ENCODE measurements around the gene KCNF1.
"Not testable (repeated sequence)": the region's sequence is repeated elsewhere in the genome, so short reads cannot be mapped to it uniquely, and the experiment has no call there.

The KCNF1 gene

DNA sequence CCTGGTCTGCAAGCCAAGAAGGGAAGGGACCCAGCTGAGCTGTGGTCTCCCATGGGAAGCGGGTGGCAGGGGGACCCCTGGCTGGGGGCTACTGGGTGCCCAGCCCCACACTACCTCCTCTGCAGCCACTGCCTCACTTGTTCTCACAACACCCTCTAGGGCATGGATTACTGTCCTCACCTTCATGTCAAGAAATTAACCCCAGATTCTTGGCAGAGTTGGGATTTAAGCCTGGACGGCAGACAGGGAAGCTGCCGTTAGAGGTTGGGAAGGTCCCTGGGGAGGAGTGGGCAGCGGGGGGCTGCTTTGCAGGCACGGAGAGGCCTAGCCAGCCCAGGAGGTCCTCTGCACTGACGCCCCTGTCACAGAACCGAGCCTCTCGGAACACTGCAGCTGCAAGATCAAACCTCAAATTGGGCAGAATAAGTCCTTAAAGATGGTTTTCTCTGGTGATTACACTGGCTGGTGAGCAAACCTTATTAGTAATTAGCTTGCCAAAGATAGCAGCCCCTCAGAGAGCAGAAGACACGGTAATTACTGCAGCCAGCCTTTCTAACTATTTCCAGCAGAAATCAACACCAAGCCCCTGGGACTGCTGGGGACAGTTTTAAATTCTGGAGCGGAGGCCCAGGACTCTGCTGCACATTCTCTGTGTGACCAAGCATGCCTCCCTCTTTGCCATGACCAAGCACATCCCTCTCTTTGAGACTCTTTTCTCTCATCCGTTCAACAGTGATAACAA is 35.9 kb downstream of the KCNF1 start:
- DNase-seq: no peak

DNA sequence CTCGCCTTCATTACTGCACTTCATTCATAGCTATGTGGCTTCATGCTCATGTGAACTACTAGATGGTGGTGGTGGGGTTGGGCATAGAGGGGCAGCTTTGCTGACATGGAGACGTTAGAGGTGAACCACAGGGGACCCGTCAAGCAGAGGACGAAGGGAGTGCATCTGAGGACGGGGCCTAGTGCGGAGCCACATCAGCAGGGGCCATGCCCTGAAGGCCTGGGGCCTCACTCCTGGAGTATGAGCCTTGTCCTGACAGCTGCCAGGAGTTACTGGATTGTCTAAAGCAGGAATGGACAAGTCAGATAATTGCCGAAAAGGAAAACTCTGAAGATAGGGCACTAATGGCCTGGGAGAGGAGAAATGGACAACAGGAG is 36.4 kb downstream of the KCNF1 start:
- no peak for DNase-seq

DNA sequence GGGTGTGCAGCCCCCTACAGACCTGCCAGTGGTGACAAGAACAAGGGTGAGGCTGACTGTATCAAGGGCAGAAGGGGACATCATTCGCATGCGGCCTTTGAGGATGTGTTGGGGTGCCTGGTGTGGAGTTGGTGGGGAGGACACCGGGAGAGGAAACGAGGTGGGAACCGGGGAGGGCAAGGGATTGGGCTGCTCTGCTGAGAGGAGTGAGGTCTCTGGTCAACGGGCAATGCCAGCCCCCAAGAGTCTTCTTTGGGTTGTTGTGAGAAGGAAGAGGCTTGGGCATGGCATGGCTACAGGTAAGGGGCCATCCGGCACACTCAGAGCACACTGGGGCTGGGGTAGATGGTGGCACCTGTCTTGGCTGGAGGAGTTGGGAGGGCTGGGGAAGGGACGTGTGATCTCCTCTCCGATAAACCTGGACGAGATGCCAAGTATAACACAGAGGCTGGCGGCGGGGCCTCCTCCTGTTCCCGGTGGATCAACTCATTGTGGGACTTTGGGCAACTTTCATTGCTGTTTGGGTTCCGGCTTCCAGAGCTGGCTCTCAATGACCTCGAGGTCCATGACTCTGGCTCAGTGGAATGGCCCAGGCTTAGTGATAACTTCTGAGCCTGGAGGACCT is 37.0 kb downstream of the KCNF1 start:
- no peak for DNase-seq

DNA sequence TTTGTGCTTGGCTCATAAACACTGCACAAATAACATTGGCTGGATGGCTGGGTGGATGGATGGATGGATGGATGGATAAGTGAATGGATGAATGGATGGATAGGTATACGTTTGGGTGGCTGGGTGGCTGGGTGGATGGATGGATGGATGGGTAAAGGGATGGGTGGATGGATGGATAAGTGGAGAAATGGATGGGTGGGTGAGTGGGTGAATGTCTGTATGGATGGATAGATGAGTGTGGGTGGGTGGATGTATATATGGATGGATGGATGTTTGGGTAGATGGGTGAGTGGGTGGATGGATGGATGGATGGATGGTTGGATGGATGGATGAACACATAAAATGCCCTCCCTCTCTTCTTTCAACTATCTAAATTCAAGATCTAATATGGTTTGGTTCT is 38.1 kb downstream of the KCNF1 start:
- DNase-seq: no peak

DNA sequence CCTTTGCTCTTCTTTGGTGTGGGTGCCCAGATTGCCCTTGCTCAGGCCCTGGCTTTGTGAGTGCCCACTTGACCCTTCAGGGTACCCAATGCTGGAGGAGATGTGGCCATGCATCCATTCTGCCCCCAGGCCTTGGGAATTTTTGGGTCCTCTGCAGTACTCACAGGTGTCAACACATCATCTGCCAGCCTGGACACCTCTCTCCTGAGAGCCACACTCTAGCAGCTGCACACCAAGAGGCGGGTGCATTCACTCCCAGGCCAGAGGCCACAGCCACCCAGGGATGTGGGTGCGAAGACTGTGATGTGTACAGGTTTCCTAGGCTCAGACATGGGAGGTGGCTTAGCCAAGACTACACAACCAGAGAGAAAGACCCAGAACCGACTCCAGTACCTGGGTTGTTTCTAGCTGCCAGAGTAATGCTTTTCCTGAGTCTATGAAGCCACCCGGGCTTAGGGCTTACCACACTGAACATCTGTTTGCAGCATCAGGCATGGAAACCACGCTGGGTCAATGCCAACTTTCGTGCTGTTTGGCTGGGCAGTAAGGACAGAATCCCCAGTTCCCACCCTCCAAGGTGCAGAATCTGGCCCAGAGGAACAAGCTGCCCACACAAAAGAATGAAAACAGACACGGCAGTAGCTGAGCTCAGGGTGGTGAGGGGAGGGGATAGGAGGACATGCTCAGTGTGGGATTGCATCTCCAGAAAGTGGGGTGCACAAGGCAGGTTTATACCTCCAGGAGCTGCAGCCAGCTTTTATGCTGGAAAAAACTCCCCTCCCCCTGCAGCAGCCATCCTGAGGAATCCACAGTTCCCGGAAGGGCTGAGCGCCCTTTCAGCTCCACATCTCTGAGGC is 40.1 kb downstream of the KCNF1 start:
- no peak for DNase-seq

- no peak for DNase-seq
Measured at GRCh38 chr2:10954416-10954815, 42.7 kb downstream of the KCNF1 start.

DNA sequence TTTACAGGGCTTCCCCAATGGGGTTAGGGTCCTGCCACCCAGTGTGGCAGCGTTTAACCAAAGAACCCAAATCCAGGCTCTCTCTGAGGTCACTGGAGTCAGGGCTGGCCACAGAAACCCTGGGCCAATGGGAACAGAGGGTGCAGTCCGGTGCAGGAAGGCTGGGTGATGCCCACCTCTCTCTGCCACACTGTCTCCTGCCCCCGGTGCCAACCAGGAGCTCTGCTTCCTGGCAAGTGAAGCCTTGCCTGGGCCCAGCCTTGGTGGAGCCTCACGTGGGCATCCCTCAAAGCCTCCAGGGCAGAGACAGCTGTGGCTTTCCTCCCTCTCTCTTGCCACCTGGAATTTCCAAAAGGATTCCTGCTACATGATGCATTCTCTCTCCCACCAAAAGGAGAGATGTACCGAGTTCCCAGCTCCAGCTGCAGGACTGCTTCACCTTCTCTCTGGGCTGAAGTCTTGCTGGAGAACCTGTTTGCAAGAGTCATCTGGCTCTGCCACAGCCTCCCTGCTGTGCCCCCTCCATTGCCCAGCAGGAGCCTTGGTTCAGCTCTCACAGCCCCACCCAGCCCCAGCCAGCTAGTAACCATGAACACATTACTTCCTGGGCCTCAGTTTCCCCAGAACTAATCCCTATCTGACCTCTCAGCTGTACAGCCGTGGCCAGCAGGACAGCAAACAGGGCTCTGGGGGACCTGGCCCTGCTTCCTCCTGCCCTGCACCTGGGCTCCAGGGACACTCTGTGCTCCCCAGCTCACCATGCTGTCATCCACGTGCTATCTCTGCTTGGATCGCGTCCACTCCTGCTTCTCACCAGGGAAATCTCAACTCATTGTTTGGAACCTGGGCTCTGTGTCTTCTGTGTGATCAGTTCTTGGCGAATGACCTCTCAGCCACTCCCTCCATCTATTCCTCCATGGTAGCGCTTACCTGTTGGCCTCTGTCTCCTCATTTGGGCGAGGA is 43.4 kb downstream of the KCNF1 start:
- DNase-seq: no peak

DNA sequence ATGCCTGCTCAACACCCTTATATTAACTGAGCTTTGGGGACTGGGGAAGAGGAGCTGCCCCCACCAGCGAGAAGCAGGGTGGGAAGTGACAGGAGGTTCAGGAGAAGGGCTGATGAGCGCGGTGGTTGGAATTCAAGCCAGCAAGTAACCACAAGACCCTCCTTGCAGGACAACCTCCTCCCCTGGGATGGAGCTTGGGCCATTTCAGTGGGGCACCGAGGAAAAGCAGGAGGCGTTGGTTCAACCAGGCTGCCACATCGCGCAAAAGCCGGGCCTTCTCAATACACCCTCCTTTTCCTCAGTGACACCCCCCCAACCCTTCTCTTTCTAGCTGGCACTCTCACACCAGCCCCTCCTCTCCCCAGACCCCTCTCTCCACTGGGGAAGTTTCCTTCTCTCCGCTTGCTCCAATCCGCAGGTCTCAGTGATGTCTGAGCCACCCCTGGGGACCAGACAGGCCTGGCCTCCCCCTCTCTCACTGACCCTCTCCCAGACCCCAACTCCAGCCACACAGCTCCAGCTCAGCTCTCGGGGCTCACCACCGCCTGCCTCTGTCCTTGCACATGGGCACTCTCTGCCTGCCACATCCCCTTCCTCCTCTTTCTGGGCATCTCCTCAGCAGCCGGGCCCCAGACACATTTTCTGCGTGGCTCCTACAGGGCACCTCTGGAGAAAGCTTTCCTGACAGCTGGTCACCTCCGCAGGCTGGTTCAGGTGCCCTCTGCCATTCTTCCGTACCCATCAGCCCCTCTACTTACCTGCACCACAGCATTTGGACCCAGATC is 44.5 kb downstream of the KCNF1 start:
- DNase-seq: no peak

DNA sequence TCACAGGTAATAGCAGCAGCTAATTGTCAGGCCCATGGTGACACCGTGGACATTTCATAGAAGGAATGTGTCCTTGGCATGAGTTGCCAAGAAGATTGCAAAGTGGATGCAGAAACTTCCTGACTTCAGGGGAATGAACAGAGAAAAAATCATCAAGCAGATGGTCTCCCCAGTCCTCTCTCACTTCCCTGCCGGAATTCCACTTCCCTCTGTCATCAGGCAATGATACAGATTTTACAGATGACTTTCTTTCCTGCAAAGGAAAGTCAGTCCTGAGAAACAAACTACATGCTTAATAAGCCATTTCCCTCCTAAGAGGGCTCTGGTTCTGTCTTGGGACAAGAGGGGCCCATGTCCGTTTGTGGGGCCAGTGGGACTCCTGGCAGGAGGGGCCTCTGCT is 45.7 kb downstream of the KCNF1 start:
- DNase-seq: no peak

GRCh38 chr2:10958452-10958851 is 46.7 kb downstream of the KCNF1 start:
- DNase-seq: not testable (repeated sequence)

- DNase-seq: no peak
Measured at GRCh38 chr2:10960606-10961489, 49.1 kb downstream of the KCNF1 start.

GRCh38 chr2:10961490-10961875 is 49.7 kb downstream of the KCNF1 start:
- no peak for DNase-seq

DNA sequence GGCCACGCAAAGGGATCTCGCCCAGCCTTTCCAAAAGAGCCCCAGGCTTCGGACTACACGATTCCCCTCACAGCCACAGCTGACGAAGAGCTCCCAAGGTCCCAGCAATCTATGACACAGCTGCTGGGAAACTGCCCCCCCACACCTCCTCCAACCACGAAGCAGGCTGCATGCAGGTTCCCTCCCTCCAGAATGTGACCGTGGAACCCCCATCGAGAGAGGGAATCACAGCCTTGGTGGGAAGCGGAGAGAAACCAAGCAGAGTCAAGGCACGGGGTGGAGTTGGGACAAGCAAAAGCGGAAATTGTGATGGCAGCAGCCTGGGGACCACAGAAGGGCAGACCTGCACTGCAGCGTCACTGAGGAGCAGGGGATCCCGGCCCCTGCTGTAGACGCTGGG is 50.3 kb downstream of the KCNF1 start:
- no peak for DNase-seq

GRCh38 chr2:10963155-10963554 is 51.4 kb downstream of the KCNF1 start:
- no peak for DNase-seq

Data from NCI-H1048 (cell line).